SK-N-SH treated with all-trans-retinoic acid at 6 μM for 48 hours (cell line): Measurements from ENCODE around the gene EGLN1.

Experiments
- ATAC-seq: fragments of 200-7000 bp; cut with Tn5 transposase; 3 replicates; pipeline ENCODE4 v1.9.1; 2020; ENCODE audit warnings: mild to moderate bottlenecking, moderate library complexity
- ARNTL ChIP-seq: fragments of 450-650 bp; formaldehyde crosslinking; IDR thresholded peaks from 2 replicates; pipeline ENCODE4 v1.5.0; 2020; ENCODE audit warnings: low read depth, mild to moderate bottlenecking, moderate library complexity, borderline replicate concordance
- BACH2 ChIP-seq: fragments of 250-450 bp; sonication (Bioruptor Pico); IDR thresholded peaks from 2 replicates; pipeline ENCODE4 v1.9.0; 2021; ENCODE audit warnings: mild to moderate bottlenecking, borderline replicate concordance
- CSDC2 ChIP-seq: fragments of 250-450 bp; sonication (Bioruptor Pico); IDR thresholded peaks from 2 replicates; pipeline ENCODE4 v1.5.0; 2020; ENCODE audit warnings: mild to moderate bottlenecking, moderate library complexity
- ESRRG ChIP-seq: fragments of 250-450 bp; sonication (Bioruptor Pico); IDR thresholded peaks from 2 replicates; pipeline ENCODE4 v1.6.1; 2021; ENCODE audit warnings: mild to moderate bottlenecking
- GLIS3 ChIP-seq: fragments of 250-450 bp; sonication (Bioruptor Pico); IDR thresholded peaks from 2 replicates; pipeline ENCODE4 v1.5.0; 2020; ENCODE audit warnings: mild to moderate bottlenecking, moderate library complexity
- ISL1 ChIP-seq: fragments of 250-450 bp; sonication (Bioruptor Pico); IDR thresholded peaks from 2 replicates; pipeline ENCODE4 v2.1.2; 2022; ENCODE audit warnings: mild to moderate bottlenecking, moderate library complexity
- PPARA ChIP-seq: fragments of 250-450 bp; sonication (Bioruptor Pico); IDR thresholded peaks from 2 replicates; pipeline ENCODE4 v1.5.0; 2020; ENCODE audit warnings: mild to moderate bottlenecking, borderline replicate concordance
- RARB ChIP-seq: fragments of 250-450 bp; sonication (Bioruptor Pico); IDR thresholded peaks from 2 replicates; pipeline ENCODE4 v1.8.0; 2021; ENCODE audit warnings: mild to moderate bottlenecking, moderate library complexity
- SNAI2 ChIP-seq: fragments of 250-450 bp; sonication (Bioruptor Pico); IDR thresholded peaks from 2 replicates; pipeline ENCODE4 v1.5.0; 2020; ENCODE audit warnings: mild to moderate bottlenecking, moderate library complexity
- TCF4 ChIP-seq: fragments of 250-450 bp; sonication (Bioruptor Pico); IDR thresholded peaks from 2 replicates; pipeline ENCODE4 v1.8.0; 2021; ENCODE audit warnings: mild to moderate bottlenecking, moderate library complexity, borderline replicate concordance
- TOX ChIP-seq: fragments of 250-450 bp; sonication (Bioruptor Pico); IDR thresholded peaks from 2 replicates; pipeline ENCODE4 v1.8.0; 2021; ENCODE audit warnings: mild to moderate bottlenecking, moderate library complexity, borderline replicate concordance
- TSHZ2 ChIP-seq: fragments of 250-450 bp; sonication (Bioruptor Pico); IDR thresholded peaks from 2 replicates; pipeline ENCODE4 v1.5.0; 2020; ENCODE audit warnings: mild to moderate bottlenecking, moderate library complexity
- ZC3H10 ChIP-seq: fragments of 250-450 bp; sonication (Bioruptor Pico); IDR thresholded peaks from 2 replicates; pipeline ENCODE4 v1.5.1; 2021; ENCODE audit warnings: mild to moderate bottlenecking, moderate library complexity
- ZFP3 ChIP-seq: fragments of 250-450 bp; sonication (Bioruptor Pico); IDR thresholded peaks from 2 replicates; pipeline ENCODE4 v1.5.0; 2020; ENCODE audit warnings: mild to moderate bottlenecking, moderate library complexity
- ZNF565 ChIP-seq: fragments of 450-650 bp; formaldehyde crosslinking; conservative IDR thresholded peaks from 2 replicates; pipeline ENCODE4 v1.5.0; 2020; ENCODE audit warnings: low read depth, mild to moderate bottlenecking, moderate library complexity
- ZNF70 ChIP-seq: fragments of 450-650 bp; formaldehyde crosslinking; IDR thresholded peaks from 2 replicates; pipeline ENCODE4 v1.5.0; 2020; ENCODE audit warnings: mild to moderate bottlenecking, moderate library complexity
- ZNF8 ChIP-seq: fragments of 450-650 bp; formaldehyde crosslinking; IDR thresholded peaks from 2 replicates; pipeline ENCODE4 v1.5.0; 2020; ENCODE audit warnings: mild to moderate bottlenecking, moderate library complexity
- TF ChIP-seq, protein P1 (sequence below): fragments of 250-450 bp; sonication (Bioruptor Pico); IDR thresholded peaks from 2 replicates; pipeline ENCODE4 v1.8.0; 2021; ENCODE audit warnings: low read depth, mild to moderate bottlenecking, moderate library complexity, borderline replicate concordance
- TF ChIP-seq, protein P2 (sequence below): fragments of 250-450 bp; sonication (Bioruptor Pico); IDR thresholded peaks from 2 replicates; pipeline ENCODE4 v1.5.1; 2020; ENCODE audit warnings: low read depth, mild to moderate bottlenecking, moderate library complexity

Gene EGLN1

DNA sequence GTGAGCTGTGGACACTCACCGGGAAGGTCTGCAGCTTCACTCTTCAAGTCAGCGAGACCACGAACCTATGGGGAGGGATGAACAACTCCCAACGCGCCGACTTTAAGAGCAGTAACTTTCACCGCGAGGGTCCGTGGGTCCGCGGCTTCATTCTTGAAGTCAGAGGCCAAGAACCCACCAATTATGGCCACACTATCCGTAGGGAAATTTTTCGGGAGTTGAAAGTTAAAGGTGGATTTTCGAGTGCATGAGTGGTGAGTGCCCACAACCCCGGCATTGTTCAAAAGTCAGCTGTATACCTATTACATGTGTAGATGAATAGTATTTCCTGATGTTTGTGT, 104.1 kb downstream of the EGLN1 start:
- no peak for ATAC-seq
- TF ChIP-seq, protein P1, sequence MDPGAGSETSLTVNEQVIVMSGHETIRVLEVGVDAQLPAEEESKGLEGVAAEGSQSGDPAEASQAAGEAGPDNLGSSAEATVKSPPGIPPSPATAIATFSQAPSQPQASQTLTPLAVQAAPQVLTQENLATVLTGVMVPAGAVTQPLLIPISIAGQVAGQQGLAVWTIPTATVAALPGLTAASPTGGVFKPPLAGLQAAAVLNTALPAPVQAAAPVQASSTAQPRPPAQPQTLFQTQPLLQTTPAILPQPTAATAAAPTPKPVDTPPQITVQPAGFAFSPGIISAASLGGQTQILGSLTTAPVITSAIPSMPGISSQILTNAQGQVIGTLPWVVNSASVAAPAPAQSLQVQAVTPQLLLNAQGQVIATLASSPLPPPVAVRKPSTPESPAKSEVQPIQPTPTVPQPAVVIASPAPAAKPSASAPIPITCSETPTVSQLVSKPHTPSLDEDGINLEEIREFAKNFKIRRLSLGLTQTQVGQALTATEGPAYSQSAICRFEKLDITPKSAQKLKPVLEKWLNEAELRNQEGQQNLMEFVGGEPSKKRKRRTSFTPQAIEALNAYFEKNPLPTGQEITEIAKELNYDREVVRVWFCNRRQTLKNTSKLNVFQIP = no peak
- TF ChIP-seq RARB (CRISPR knock-in tag) (no peak), GLIS3 (CRISPR knock-in tag) (no peak), TOX (CRISPR knock-in tag) (no peak), TSHZ2 (CRISPR knock-in tag) (no peak), ZNF70 (CRISPR knock-in tag) (no peak), ZNF565 (CRISPR knock-in tag) (no peak), ARNTL (no peak), CSDC2 (CRISPR knock-in tag) (no peak), ZC3H10 (CRISPR knock-in tag) (no peak), PPARA (CRISPR knock-in tag) (no peak), TCF4 (CRISPR knock-in tag) (no peak), ESRRG (no peak), ZNF8 (no peak)
- TF ChIP-seq, protein P2, sequence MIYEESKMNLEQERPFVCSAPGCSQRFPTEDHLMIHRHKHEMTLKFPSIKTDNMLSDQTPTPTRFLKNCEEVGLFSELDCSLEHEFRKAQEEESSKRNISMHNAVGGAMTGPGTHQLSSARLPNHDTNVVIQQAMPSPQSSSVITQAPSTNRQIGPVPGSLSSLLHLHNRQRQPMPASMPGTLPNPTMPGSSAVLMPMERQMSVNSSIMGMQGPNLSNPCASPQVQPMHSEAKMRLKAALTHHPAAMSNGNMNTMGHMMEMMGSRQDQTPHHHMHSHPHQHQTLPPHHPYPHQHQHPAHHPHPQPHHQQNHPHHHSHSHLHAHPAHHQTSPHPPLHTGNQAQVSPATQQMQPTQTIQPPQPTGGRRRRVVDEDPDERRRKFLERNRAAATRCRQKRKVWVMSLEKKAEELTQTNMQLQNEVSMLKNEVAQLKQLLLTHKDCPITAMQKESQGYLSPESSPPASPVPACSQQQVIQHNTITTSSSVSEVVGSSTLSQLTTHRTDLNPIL = no peak

DNA sequence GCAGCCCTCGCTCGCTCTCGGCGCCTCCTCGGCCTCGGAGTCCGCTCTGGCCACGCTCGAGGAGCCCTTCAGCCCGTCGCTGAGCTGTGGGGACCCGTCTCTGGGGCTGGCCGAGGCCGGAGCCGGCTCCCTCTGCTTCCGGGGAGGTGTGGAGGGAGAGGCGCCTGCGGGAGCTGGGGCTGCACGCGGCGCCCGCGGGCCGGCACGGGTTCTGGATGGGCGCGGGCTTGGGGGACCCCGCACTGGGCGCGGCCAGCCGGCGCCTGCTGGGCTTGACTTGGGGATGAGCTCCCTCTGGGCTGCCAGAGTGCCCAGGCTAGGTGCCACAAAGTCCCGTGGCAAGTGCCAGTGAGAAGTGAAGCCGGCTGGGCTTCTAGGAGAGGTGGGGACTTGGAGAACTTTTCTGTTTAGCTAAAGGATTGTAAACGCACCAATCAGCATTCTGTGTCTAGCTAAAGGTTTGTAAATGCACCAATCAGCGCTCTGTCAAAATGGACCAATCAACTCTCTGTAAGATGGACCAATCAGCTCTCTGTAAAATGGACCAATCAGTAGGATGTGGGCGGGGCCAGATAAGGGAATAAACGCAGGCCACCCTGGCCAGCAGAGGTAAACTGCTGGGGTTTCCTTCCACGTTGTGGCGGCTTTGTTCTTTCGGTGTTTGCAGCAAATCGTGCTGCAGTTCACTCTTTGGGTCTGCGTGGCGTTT, 104.6 kb downstream of the EGLN1 start:
- ATAC-seq = no peak
- TF ChIP-seq, protein P2 = no peak
- no peak for TF ChIP-seq ZNF70 (CRISPR knock-in tag)
- no peak for TF ChIP-seq ESRRG
- TF ChIP-seq SNAI2 (CRISPR knock-in tag) = no peak
- no peak for TF ChIP-seq TSHZ2 (CRISPR knock-in tag)
- no peak for TF ChIP-seq ISL1
- no peak for TF ChIP-seq BACH2 (CRISPR knock-in tag)
- TF ChIP-seq RARB (CRISPR knock-in tag) = no peak
- no peak for TF ChIP-seq ZNF565 (CRISPR knock-in tag)
- no peak for TF ChIP-seq ZFP3 (CRISPR knock-in tag)
- no peak for TF ChIP-seq GLIS3 (CRISPR knock-in tag)
- no peak for TF ChIP-seq PPARA (CRISPR knock-in tag)
- TF ChIP-seq, all 23 proteins: peak for 0

DNA sequence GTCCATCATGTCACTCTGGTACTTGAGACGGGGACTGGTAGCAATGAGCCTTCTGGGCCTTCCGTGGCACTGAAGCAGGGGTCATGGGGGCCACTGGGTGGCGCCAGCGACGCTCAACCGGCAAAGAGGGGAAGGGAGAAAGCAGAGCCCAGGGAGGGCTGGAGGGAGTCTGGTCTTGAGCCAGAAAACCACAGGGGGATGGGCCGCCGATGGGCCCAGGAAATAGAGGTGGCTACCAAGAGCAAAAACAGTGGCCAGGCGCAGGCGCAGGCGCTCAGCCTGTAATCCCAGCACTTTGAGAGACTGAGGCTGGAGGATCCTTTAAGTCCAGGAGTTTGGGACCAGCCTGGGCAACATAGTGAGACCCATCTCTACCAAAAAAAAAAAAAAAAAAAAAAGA, 106.2 kb downstream of the EGLN1 start:
- TF ChIP-seq CSDC2 (CRISPR knock-in tag) (no peak), ZC3H10 (CRISPR knock-in tag) (no peak)
- peak; percentile 97 for ATAC-seq
